RPMI7951 (cell line): ENCODE data around the gene ATP6V1B1. TPM values are rescaled to one million over a fixed set of nuclear protein-coding genes. Genes with fewer than 3 reads are reported as not detected.

ENCODE experiments used
- DNase-seq: peaks from one replicate; pipeline ENCODE4 v3.0.0-alpha.2; 2012; ENCODE audit warnings: low read depth
- total RNA-seq: library from RNA; depleted of rRNA; stranded (reverse); fragments of >200 nt; shearing (Covaris generic); gene quantifications from 2 replicates; pipeline ENCODE4 v1.2.3, GENCODE V29; 2014

Gene ATP6V1B1
- total RNA-seq, 1 experiment from 2014 or later = 2.8 TPM

GRCh38 chr2:70927138-70927537 lies 8.6 kb upstream of the ATP6V1B1 start:
- no peak for DNase-seq

GRCh38 chr2:70927641-70928040 lies 8.1 kb upstream of the ATP6V1B1 start:
- no peak for DNase-seq

- no peak for DNase-seq
These were observed 7.3 kb upstream of the ATP6V1B1 start for GRCh38 chr2:70928366-70928765.

GRCh38 chr2:70930371-70931329 lies 5.0 kb upstream of the ATP6V1B1 start:
- no peak for DNase-seq

- DNase-seq = no peak
These were observed 4.2 kb upstream of the ATP6V1B1 start for GRCh38 chr2:70931376-70932000.

- no peak for DNase-seq
These were observed 3.0 kb upstream of the ATP6V1B1 start for GRCh38 chr2:70932631-70933230.

- no peak for DNase-seq
These were observed 719 bp upstream of the ATP6V1B1 start for GRCh38 chr2:70934981-70935380.

GRCh38 chr2:70936165-70936978 lies 672 bp downstream of the ATP6V1B1 start:
- no peak for DNase-seq

- DNase-seq = no peak
These were observed 1.5 kb downstream of the ATP6V1B1 start for GRCh38 chr2:70936979-70937811.

GRCh38 chr2:70937866-70938585 lies 2.3 kb downstream of the ATP6V1B1 start:
- no peak for DNase-seq

GRCh38 chr2:70938586-70938950 lies 2.9 kb downstream of the ATP6V1B1 start:
- DNase-seq = no peak

GRCh38 chr2:70939001-70939838 lies 3.5 kb downstream of the ATP6V1B1 start:
- DNase-seq = no peak

GRCh38 chr2:70939839-70940580 lies 4.3 kb downstream of the ATP6V1B1 start:
- DNase-seq = no peak

GRCh38 chr2:70941186-70941585 lies 5.5 kb downstream of the ATP6V1B1 start:
- DNase-seq = no peak

GRCh38 chr2:70941701-70942100 lies 6.0 kb downstream of the ATP6V1B1 start:
- no peak for DNase-seq

GRCh38 chr2:70942396-70943204 lies 6.9 kb downstream of the ATP6V1B1 start:
- no peak for DNase-seq

GRCh38 chr2:70943205-70943871 lies 7.6 kb downstream of the ATP6V1B1 start:
- no peak for DNase-seq
